ENCODE data around the gene SH3TC1. TPM values are rescaled to one million over a fixed set of nuclear protein-coding genes. Genes with fewer than 3 reads are reported as not detected.

SH3TC1 gene
- total and polyA plus RNA-seq, 2 of the 13 experiments (the other 11 are each of a cell fraction or from before 2014, with no cell fraction given): 14.9 to 21.8 TPM

GRCh38 chr4:8202108-8203051 is 3.3 kb downstream of the SH3TC1 start (continued):
- TF ChIP-seq PBX3 (CRISPR knock-in tag; IDR thresholded peaks at IDR 0.05; ENCODE audit: borderline replicate concordance): no peak
- TF ChIP-seq SCMH1 (CRISPR knock-in tag; IDR thresholded peaks at IDR 0.05; ENCODE audit: borderline replicate concordance): no peak
- no peak for TF ChIP-seq RFXANK (CRISPR knock-in tag; IDR thresholded peaks at IDR 0.05)
- TF ChIP-seq SALL1 (CRISPR knock-in tag; IDR thresholded peaks at IDR 0.05): peak; percentile 70
- TF ChIP-seq ZNF841 (CRISPR knock-in tag; IDR thresholded peaks at IDR 0.05; ENCODE audit: borderline replicate concordance): no peak
- no peak for TF ChIP-seq DMTF1 (CRISPR knock-in tag; IDR thresholded peaks at IDR 0.05)
- TF ChIP-seq ZBTB43 (CRISPR knock-in tag; conservative IDR thresholded peaks at IDR 0.05): 0 out of 2 replicates have a peak, but pooled peaks have one; percentile 32
- TF ChIP-seq ZFY (CRISPR knock-in tag; IDR thresholded peaks at IDR 0.05): peak; percentile 55
- TF ChIP-seq BRCA1 (CRISPR knock-in tag; IDR thresholded peaks at IDR 0.05): no peak
- TF ChIP-seq NFE2 (CRISPR knock-in tag; IDR thresholded peaks at IDR 0.05): no peak
- TF ChIP-seq MTERF4 (CRISPR knock-in tag; IDR thresholded peaks at IDR 0.05): no peak
- TF ChIP-seq SSRP1 (CRISPR knock-in tag; IDR thresholded peaks at IDR 0.05): no peak
- no peak for TF ChIP-seq TFE3 (CRISPR knock-in tag; IDR thresholded peaks at IDR 0.05)
- TF ChIP-seq SMARCC2 (IDR thresholded peaks at IDR 0.05): no peak
- 0 out of 4 replicates have a peak, but pooled peaks of 1 of the 2 experiments have one; percentile 18 for TF ChIP-seq NR2F1 (CRISPR knock-in tag; IDR thresholded peaks at IDR 0.05)
- 0 out of 2 replicates have a peak, but pooled peaks have one; percentile 20 for TF ChIP-seq SIX4 (CRISPR knock-in tag; IDR thresholded peaks at IDR 0.05)
- TF ChIP-seq TCF7 (IDR thresholded peaks at IDR 0.05; ENCODE audit: low read depth): no peak
- TF ChIP-seq ZGPAT (CRISPR knock-in tag; IDR thresholded peaks at IDR 0.05): peak; percentile 57
- no peak for TF ChIP-seq MAFG (CRISPR knock-in tag; IDR thresholded peaks at IDR 0.05)
- TF ChIP-seq SETDB1 (CRISPR knock-in tag; IDR thresholded peaks at IDR 0.05; ENCODE audit: borderline replicate concordance): no peak
- no peak for TF ChIP-seq TRIM24 (CRISPR knock-in tag; IDR thresholded peaks at IDR 0.05)

Data from HepG2 (cell line).